ENCODE data around the gene TBXAS1.

DNA sequence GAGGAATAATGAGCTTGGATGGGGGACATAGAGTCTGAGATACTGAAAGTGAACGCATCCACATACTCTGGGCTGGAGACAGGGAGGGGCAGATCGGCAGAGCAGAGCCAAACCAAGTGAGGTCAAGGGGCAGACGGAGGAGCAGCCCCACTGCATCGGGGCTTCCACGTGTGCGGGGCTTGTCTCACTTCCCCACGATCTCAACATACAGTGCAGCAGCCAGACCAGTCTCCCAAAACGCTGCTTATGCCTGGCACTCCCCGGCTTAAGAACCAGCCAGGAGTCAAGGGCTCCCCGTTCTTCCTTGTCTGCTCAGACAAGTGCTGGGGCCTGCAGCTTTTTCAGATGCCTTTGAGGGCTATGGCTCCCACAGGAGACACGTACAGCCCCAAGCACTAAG lies 190.1 kb downstream of the TBXAS1 start:
- TF ChIP-seq EZH2 (IDR thresholded peaks at IDR 0.05) (no peak), POLR2AphosphoS5 (IDR thresholded peaks at IDR 0.05; ENCODE audit: borderline replicate concordance, low read depth, low read length) (no peak)

Data from SK-N-MC (cell line).